Measurements from ENCODE around the gene PPP1R12B.
A peak's percentile ranks its signal among the peaks of the same experiment; 100 is the strongest.
"Not testable (repeated sequence)": the region's sequence is repeated elsewhere in the genome, so short reads cannot be mapped to it uniquely, and the experiment has no call there.

PPP1R12B gene

DNA sequence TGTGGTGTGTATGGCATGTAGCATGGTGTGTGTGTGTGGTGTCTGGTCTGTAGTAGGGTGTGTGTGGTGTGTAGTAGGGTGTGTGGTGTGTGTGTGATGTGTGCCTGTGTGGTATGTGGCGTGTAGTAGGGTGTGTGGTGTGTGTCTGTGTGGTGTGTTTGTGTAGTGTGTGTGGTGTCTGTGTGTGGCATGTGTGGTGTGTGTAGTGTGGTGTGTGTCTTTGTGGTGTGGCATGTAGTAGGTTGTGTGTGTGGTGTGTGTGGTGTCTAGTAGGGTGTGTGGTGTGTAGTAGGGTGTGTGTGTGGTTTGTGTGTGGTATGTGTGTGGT lies 276.2 kb downstream of the PPP1R12B start:
- peaks cover 15% of the 10 kb centered on the region for H3K27me3 Mint-ChIP-seq (ENCODE audit: low read depth, poor library complexity)

DNA sequence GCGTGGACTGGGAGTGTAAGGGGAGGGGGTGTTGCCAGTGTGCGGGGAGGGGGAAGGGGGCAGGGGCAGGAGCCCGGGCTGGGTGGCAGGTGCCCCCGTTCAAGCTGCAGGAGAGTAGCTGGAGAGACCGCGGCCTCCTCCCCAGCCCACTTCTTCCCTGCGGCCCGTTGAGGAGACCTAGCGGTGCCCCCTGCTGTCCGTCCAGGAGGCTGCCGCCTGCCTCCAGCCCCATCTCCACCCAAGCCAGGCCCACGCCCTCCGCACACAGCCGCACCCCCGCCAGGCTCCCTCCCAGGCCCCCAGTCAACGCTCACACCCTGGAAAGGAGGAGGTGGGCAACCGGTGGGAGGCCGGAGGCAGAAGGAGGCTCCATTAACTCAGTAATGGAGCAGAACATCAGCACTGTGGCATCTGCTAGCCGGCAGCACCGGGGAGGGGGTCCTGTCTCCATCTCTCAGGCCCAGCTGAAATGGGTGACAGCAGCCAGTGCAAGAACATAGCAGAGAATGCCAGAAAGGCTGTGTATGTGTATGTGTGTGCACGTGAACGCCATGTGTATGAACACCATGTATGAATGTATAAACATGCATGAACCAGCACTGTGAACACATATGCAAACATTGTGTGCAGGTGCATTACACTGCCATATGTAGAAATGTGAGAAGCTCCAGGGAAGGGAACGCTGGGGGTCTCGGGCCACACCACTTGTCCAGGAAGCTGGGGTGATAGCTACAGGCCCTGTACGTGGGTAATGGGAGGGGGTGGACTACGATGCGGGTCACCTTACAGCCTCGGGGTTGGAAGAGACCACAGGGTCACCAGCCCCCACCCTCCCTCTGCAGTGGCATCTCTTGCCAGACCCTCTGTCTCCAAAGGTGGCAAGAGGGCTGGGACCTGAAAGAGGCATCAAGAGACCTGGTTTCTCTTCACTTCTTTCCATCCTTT lies 277.2 kb downstream of the PPP1R12B start:
- H3K4me3 Mint-ChIP-seq = no peak overlapping the region
- DNase-seq = peak; percentile 80
- H3K27ac Mint-ChIP-seq = no peak overlapping the region

More for the DNA sequence above, 276.2 kb downstream of the PPP1R12B start:
- H3K27ac Mint-ChIP-seq = no peak overlapping the region
- H3K9me3 Mint-ChIP-seq = no peaks in the 10 kb centered on the region
- no peaks in the 10 kb centered on the region for H3K36me3 Mint-ChIP-seq (ENCODE audit: low read depth)
- TF ChIP-seq, protein P1, sequence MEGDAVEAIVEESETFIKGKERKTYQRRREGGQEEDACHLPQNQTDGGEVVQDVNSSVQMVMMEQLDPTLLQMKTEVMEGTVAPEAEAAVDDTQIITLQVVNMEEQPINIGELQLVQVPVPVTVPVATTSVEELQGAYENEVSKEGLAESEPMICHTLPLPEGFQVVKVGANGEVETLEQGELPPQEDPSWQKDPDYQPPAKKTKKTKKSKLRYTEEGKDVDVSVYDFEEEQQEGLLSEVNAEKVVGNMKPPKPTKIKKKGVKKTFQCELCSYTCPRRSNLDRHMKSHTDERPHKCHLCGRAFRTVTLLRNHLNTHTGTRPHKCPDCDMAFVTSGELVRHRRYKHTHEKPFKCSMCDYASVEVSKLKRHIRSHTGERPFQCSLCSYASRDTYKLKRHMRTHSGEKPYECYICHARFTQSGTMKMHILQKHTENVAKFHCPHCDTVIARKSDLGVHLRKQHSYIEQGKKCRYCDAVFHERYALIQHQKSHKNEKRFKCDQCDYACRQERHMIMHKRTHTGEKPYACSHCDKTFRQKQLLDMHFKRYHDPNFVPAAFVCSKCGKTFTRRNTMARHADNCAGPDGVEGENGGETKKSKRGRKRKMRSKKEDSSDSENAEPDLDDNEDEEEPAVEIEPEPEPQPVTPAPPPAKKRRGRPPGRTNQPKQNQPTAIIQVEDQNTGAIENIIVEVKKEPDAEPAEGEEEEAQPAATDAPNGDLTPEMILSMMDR (IDR thresholded peaks at IDR 0.05) = no peak
- DNase-seq = no peak
- H3K4me1 Mint-ChIP-seq = peaks cover 26% of the 10 kb centered on the region
- no peak overlapping the region for H3K4me3 Mint-ChIP-seq

DNA sequence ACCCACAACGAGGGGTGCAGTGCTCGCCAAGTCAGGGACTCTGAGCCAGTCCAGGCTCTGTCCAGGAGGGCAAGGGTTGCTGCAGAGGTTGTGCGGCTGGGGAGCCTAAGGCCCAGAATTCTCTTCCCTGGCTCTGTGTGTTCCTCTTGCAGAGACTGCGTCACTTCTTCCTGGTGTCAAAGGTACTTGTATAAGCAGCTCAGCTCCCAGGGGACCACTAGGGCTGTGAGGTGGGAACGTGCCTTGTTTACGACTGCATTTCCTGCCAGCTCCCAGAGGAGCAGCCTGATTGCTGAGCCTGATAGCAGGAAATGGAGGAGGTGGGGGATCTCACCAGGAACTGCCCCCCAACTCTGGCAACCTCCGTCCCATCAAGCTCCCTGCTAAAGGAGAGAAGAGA lies 278.5 kb downstream of the PPP1R12B start:
- H3K9me3 Mint-ChIP-seq; H3K36me3 Mint-ChIP-seq (ENCODE audit: low read depth); H3K4me3 Mint-ChIP-seq; H3K27ac Mint-ChIP-seq: not testable (repeated sequence)
- Mint-ChIP-seq H3K27me3 (ENCODE audit: low read depth, poor library complexity) (peaks cover 26% of the 10 kb centered on the region), H3K4me1 (peaks cover 27% of the 10 kb centered on the region)
- peak; percentile 48 for DNase-seq

More for the DNA sequence above, 277.2 kb downstream of the PPP1R12B start:
- peaks cover 15% of the 10 kb centered on the region for H3K27me3 Mint-ChIP-seq (ENCODE audit: low read depth, poor library complexity)
- no peaks in the 10 kb centered on the region for H3K36me3 Mint-ChIP-seq (ENCODE audit: low read depth)
- H3K9me3 Mint-ChIP-seq = no peaks in the 10 kb centered on the region
- TF ChIP-seq, protein P1 (IDR thresholded peaks at IDR 0.05) = peak; percentile 54
- H3K4me1 Mint-ChIP-seq = peaks cover 20% of the 10 kb centered on the region

DNA sequence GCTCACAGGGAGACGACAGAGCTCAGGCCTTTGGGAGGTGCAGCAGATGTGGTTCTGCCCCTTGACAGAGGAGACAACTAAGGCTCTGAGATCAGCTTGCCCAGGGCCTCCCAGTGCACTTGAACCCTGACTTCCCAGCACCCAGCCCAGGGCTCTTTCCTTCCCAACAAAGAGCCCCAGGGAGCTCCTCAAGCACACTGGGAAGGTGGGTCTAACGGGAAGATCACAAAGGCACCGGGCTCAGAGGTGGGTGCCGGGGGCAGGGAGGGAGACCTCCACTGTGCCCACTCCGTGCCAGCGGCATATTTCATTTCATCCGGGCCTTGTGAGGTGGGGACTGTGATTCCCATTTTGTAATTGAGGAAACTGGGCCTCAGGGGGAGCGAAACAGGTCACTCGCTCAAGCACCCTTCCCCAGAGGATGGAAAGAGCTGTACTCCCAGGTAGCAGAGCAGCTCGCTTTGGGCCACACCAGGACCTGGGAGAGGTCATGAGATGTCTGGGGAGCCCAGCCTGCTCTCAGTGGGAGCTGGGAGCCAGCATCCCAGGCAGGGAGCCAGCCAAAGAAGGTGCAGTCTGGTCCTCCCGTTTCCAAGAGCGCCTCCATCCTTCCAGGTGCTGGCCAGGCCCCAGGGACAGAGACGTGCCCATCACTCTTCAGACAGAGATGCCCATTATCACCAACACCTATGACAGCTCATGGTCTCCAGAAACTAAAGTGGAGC lies 279.5 kb downstream of the PPP1R12B start:
- Mint-ChIP-seq H3K27me3 (ENCODE audit: low read depth, poor library complexity) (peaks cover 25% of the 10 kb centered on the region), H3K36me3 (ENCODE audit: low read depth) (no peaks in the 10 kb centered on the region), H3K9me3 (no peaks in the 10 kb centered on the region), H3K4me3 (no peak overlapping the region), H3K4me1 (peaks cover 27% of the 10 kb centered on the region), H3K27ac (no peak overlapping the region)
- DNase-seq = no peak
- TF ChIP-seq, protein P1 (IDR thresholded peaks at IDR 0.05) = no peak

DNA sequence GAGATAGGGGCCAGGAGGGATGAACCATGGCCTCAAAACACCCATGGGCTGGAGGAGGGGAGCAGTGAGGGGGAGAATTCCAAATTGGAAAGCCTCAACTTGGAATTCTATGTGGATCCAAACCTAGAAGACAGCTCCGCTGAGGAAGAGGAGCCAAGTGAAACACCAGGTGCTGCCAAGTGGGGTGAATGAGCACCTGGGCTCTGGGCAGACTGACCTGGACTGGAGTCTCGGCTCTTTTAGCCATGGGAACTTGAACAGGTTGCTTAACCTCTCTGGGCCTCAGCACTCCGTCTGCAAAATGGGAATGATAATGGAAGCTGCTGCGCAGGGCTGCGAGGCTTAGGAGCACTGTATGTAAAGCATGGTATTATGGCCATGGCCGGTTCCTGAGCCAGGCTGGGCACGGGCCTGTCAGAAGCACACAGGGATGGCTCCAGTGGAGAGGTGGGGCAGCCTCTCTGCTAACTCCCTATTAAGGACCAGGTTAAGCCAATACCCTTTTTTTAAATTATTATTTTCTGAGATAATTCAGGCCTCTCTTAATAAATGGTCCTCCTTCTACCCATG lies 280.2 kb downstream of the PPP1R12B start:
- Mint-ChIP-seq H3K36me3 (ENCODE audit: low read depth) (no peaks in the 10 kb centered on the region), H3K9me3 (no peaks in the 10 kb centered on the region), H3K27me3 (ENCODE audit: low read depth, poor library complexity) (peaks cover 30% of the 10 kb centered on the region), H3K27ac (no peak overlapping the region), H3K4me1 (peaks cover 27% of the 10 kb centered on the region), H3K4me3 (no peak overlapping the region)
- DNase-seq = no peak
- TF ChIP-seq, protein P1 (IDR thresholded peaks at IDR 0.05) = no peak

DNA sequence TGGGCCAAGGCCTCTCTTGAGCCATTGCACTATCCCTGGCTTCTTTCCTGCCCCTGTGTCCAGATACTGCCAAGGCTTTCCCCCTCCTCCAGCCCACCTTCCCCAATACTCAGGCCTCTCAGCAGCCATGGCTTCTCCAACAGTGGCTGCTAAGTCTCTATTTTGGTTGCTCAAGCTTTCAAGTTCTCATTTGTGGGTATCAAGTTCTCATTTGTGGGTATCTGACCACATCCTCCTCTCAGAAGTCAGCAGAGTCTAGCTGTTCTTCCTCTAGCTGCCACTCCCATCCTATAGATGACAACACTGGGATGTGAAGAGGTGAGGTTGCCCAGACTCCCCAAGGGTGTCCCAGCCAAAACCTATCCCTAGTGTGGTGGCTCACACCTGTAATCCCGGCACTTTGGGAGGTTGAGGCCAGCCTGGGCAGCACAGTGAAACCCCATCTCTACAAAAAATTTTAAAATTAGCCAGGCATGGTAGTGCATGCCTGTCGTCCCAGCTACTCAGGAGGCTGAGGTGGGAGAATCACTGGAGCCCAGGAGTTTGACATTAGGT lies 280.8 kb downstream of the PPP1R12B start:
- not testable (repeated sequence) for DNase-seq; H3K4me3 Mint-ChIP-seq; H3K36me3 Mint-ChIP-seq (ENCODE audit: low read depth); H3K9me3 Mint-ChIP-seq; H3K27ac Mint-ChIP-seq
- Mint-ChIP-seq H3K27me3 (ENCODE audit: low read depth, poor library complexity) (peaks cover 32% of the 10 kb centered on the region), H3K4me1 (peaks cover 27% of the 10 kb centered on the region)

DNA sequence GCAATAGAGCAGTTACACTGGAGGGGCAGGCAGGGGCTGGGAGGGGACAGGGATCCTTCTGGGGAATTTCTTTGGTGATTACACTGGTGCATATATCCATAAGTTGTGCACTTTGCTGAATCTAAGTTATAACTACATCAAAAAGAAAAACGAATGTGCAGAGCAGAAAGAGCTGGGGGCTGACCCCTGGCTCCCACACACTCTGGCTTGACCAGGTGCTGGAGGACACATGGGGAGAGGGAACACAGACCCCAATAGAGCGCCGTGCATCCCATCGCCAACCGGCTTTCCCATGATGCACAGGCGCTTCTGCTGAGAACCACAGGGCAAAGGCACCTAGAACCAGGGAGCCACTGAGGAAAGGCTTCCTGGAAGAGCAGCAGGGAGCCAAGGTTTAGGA lies 281.6 kb downstream of the PPP1R12B start:
- H3K27ac Mint-ChIP-seq; H3K4me3 Mint-ChIP-seq; H3K36me3 Mint-ChIP-seq (ENCODE audit: low read depth); H3K9me3 Mint-ChIP-seq; DNase-seq: not testable (repeated sequence)
- peaks cover 38% of the 10 kb centered on the region for H3K27me3 Mint-ChIP-seq (ENCODE audit: low read depth, poor library complexity)
- H3K4me1 Mint-ChIP-seq = peaks cover 27% of the 10 kb centered on the region
